Glomerular endothelial cell (primary cell): Measurements from ENCODE around the gene CARTPT. TPM values are rescaled to one million over a fixed set of nuclear protein-coding genes. Genes with fewer than 3 reads are reported as not detected.

Experiments
- DNase-seq: peaks from one replicate; pipeline ENCODE4 v3.0.0-alpha.2; 2011; ENCODE audit warnings: low read depth, low spot score; ENCODE audit errors: extremely low read depth
- total RNA-seq: library from RNA; depleted of rRNA; stranded (reverse); fragments of >200 nt; gene quantifications from 2 replicates; pipeline ENCODE4 v1.2.3, GENCODE V29; 2015

The CARTPT gene
- not detected in 2 replicates for total RNA-seq

- no peak for DNase-seq
These were observed at the start of gene CARTPT for GRCh38 chr5:71719063-71719964. CARTPT (plus strand) TSS chr5:71719275; CDS start chr5:71719294, 19 bp downstream.

DNA sequence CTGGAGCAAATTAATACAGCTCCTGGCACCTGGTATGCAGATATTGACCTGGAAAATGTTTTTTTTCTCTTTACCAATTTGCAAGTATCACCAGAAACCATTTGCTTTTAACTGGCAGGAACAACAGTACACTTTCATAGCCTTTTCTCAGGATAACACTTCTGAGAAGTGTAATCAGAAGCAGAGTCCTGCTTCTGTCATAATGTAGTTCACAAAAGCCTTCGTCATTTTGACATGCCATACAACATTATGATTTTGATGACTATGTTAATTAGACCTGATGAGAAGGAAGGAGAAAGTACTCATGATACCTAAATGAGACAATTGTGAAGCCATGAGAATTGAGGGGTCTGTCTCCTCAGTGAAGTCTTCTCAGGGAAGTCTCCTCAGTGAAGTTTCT lies 41.1 kb upstream of the CARTPT start:
- DNase-seq, result no peak

- DNase-seq, result no peak
These were observed 39.4 kb upstream of the CARTPT start for GRCh38 chr5:71679714-71680113.

GRCh38 chr5:71680510-71680909 lies 38.6 kb upstream of the CARTPT start:
- DNase-seq, result no peak

DNA sequence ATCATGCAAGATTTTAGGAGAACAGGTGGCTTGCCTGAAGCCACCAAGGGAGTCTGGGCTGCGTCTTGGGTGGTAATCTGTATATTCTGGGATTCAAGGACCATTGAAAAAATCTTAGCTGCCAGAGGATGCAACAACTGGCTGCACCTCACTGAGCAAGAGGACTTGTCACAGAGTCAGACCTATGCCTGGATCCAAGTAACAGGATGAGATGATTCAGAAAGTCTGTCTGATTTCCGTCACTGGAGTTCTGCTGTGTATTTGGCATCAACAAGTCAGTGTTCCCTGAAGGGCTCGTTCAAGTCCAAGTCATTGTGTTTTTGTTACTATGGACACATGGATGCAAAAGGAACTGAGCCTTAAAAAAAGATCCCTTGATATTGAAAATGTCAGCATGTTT lies 37.8 kb upstream of the CARTPT start:
- peak; percentile 65 for DNase-seq

DNA sequence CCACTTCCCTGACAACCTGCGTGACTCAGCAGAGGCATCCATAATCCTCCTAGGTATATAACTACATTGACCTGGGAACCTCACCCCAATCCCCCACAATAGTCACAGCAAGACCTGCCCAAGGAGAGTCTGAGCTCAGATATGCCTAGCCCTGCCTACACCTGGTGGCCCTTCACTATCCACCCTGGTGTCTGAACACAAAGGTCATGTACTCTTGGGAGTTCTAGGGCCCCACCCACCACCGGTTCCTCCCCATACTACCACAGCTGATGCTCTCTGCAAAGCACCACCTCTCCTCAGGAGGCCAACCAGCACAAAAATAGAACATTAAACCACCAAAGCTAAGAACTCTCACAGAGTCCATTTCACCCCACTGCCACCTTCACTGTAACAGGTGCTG lies 34.8 kb upstream of the CARTPT start:
- no peak for DNase-seq

- DNase-seq, result no peak
These were observed 25.1 kb upstream of the CARTPT start for GRCh38 chr5:71693828-71694427.

- no peak for DNase-seq
These were observed 24.0 kb upstream of the CARTPT start for GRCh38 chr5:71695071-71695470.

GRCh38 chr5:71695595-71695994 lies 23.5 kb upstream of the CARTPT start:
- no peak for DNase-seq

- DNase-seq, result no peak
These were observed 21.1 kb upstream of the CARTPT start for GRCh38 chr5:71697967-71698366.

DNA sequence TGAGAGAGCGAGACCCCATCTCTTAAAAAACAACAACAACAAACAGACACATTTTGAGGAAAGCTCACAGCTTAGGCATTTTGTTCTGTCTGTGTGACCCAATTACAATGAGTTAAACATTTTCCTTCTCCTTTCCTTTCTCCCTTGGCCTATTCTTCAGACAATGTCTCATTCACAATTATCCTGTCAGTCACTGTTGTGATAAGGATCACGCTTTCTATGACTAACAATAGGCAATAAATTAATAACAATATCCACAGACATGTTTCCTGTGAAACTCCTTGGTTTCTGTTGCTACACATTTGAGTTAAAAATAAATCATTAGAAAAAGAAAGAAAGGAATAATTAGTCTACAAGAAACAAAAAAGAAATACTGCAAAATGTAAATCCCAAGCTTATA lies 19.8 kb upstream of the CARTPT start:
- peak; percentile 48 for DNase-seq

- no peak for DNase-seq
These were observed 19.3 kb upstream of the CARTPT start for GRCh38 chr5:71699751-71700150.

GRCh38 chr5:71700803-71701202 lies 18.3 kb upstream of the CARTPT start:
- no peak for DNase-seq

GRCh38 chr5:71701407-71701806 lies 17.7 kb upstream of the CARTPT start:
- DNase-seq, result no peak

DNA sequence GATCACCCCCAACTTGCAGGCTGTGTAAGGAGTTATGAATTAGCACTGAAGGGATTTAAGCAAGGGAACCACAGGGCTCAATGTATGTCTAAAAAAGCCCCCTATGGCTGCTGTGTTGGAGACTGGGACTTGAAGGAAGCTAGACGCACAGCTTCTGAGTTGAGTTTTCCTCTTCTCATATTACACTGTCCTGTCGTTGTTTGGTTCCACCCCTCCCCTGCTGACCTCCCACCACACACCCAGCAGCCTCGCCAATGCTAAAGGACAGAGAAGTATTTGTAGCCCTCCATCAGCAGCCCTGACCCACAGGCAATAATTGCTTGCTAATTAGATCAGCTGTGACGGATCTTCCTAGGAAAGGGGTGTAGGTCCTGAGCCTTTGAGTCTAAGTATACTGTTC lies 15.1 kb upstream of the CARTPT start:
- no peak for DNase-seq

- DNase-seq, result no peak
These were observed 13.7 kb upstream of the CARTPT start for GRCh38 chr5:71705421-71705820.

DNA sequence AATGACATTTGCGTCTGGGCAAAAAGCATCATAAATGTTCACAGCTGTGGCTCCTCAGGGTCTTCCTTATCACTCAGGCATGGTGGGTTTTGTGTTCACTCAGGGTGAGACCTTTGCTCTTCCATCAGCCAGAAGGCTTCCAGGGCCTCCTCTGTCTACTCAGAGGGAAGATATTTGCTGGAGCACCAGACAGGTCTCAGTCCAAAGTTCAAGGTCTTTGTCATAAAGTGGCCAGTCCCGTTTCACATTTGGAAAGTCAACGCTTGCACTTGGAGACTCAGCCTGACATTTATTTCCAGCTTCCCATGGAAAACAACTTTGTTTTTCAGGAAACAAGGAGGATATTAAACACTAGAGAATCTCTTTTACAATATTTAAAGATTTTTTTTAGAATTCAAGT lies 12.2 kb upstream of the CARTPT start:
- DNase-seq, result no peak

DNA sequence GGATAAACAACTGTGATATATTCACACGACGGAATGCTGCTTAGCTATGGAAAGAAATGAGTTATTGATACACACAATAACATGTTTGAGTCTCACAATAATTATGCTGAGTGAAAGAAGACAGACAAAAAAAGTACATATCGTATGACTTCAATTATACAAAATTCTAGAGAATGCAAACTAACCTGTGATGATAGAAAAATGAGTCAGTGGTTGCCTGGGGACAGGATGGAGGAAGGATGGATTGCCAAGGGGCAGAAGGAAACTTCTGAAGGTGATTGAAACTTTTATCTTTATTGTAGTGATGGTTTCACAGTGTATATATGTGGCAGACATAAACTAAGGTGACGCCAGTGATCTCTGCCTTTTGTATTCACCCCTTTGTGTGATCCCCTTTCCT lies 7.5 kb upstream of the CARTPT start:
- DNase-seq, result no peak

GRCh38 chr5:71714911-71715310 lies 4.2 kb upstream of the CARTPT start:
- no peak for DNase-seq

GRCh38 chr5:71727978-71728377 lies 8.9 kb downstream of the CARTPT start:
- no peak for DNase-seq

GRCh38 chr5:71731015-71731414 lies 11.9 kb downstream of the CARTPT start:
- no peak for DNase-seq

GRCh38 chr5:71732011-71732410 lies 12.9 kb downstream of the CARTPT start:
- no peak for DNase-seq
